ACC112 (cell line): ENCODE measurements around the gene CCDC59.
"Not testable (repeated sequence)": the region's sequence is repeated elsewhere in the genome, so short reads cannot be mapped to it uniquely, and the experiment has no call there.

Experiments used
- H2AFZ ChIP-seq: fragments of 200-600 bp; sonication (generic); one replicate; pipeline ENCODE4 v1.6.0; 2017; ENCODE audit warnings: antibody characterized with exemption, low read length; ENCODE audit not compliant: unreplicated experiment
- H3K27ac ChIP-seq: fragments of 200-600 bp; sonication (generic); 2 replicates; pipeline ENCODE4 v1.5.1; 2014; ENCODE audit warnings: low read depth, mild to moderate bottlenecking, antibody characterized with exemption, low read length, moderate library complexity
- H3K27me3 ChIP-seq: fragments of 200-600 bp; sonication (generic); 2 replicates; pipeline ENCODE4 v1.6.1; 2014; ENCODE audit warnings: mild to moderate bottlenecking, antibody characterized with exemption, low read length, moderate library complexity, mixed read lengths; ENCODE audit not compliant: insufficient read depth
- H3K36me3 ChIP-seq: fragments of 200-600 bp; sonication (generic); 2 replicates; pipeline ENCODE4 v1.6.1; 2016; ENCODE audit warnings: mild to moderate bottlenecking, antibody characterized with exemption, low read length, moderate library complexity, mixed read lengths; ENCODE audit not compliant: insufficient read depth
- H3K4me1 ChIP-seq: fragments of 200-600 bp; sonication (generic); one replicate; pipeline ENCODE4 v1.6.1; 2016; ENCODE audit warnings: low read length, mixed read lengths; ENCODE audit not compliant: insufficient read depth, unreplicated experiment, control insufficient read depth
- H3K4me3 ChIP-seq: fragments of 200-600 bp; sonication (generic); 2 replicates; pipeline ENCODE4 v1.5.1; 2014; ENCODE audit warnings: mild to moderate bottlenecking, low read depth, low read length
- H3K79me2 ChIP-seq: fragments of 200-600 bp; sonication (generic); one replicate; pipeline ENCODE4 v1.6.0; 2016; ENCODE audit warnings: low read length; ENCODE audit not compliant: control insufficient read depth, unreplicated experiment, insufficient read depth

The CCDC59 gene

GRCh38 chr12:82361461-82361915 is 3.3 kb upstream of the CCDC59 start:
- Histone ChIP-seq H3K27me3 (no peaks in the 10 kb centered on the region), H3K4me3 (no peak overlapping the region), H2AFZ (no peak overlapping the region), H3K36me3 (peaks cover under 1% of the 10 kb centered on the region; the same call in 1 of the 2 replicates), H3K4me1 (peaks cover 5% of the 10 kb centered on the region), H3K27ac (no peak overlapping the region), H3K79me2 (peaks cover 23% of the 10 kb centered on the region)

GRCh38 chr12:82360834-82361233 is 2.6 kb upstream of the CCDC59 start:
- peaks cover 30% of the 10 kb centered on the region for H3K79me2 ChIP-seq

GRCh38 chr12:82359115-82359478 is 910 bp upstream of the CCDC59 start:
- peaks cover 35% of the 10 kb centered on the region for H3K79me2 ChIP-seq
- H3K4me3 ChIP-seq = peak overlapping the region; percentile 93
- H3K27me3 ChIP-seq = no peaks in the 10 kb centered on the region
- peaks cover 14% of the 10 kb centered on the region; the same call in 1 of the 2 replicates for H3K36me3 ChIP-seq
- peak overlapping the region; percentile 99 for H2AFZ ChIP-seq
- peak overlapping the region; percentile 28; the same call in 1 of the 2 replicates for H3K27ac ChIP-seq
- H3K4me1 ChIP-seq = peaks cover 5% of the 10 kb centered on the region

More at GRCh38 chr12:82360834-82361233, 2.6 kb upstream of the CCDC59 start:
- not testable (repeated sequence) for H3K4me1 ChIP-seq, H3K36me3 ChIP-seq, H3K4me3 ChIP-seq, H2AFZ ChIP-seq, H3K27ac ChIP-seq, H3K27me3 ChIP-seq

- peak overlapping the region; percentile 77 for H2AFZ ChIP-seq
- peaks cover 35% of the 10 kb centered on the region for H3K79me2 ChIP-seq
Observed at GRCh38 chr12:82357845-82358199, 365 bp downstream of the CCDC59 start.

GRCh38 chr12:82357340-82357739 is 847 bp downstream of the CCDC59 start:
- H3K4me1 ChIP-seq = peaks cover 5% of the 10 kb centered on the region
- H3K79me2 ChIP-seq = peaks cover 35% of the 10 kb centered on the region
- peaks cover 22% of the 10 kb centered on the region; the same call in 1 of the 2 replicates for H3K36me3 ChIP-seq
- H2AFZ ChIP-seq = no peak overlapping the region
- no peak overlapping the region; the same call in 1 of the 2 replicates for H3K27ac ChIP-seq
- peak overlapping the region; percentile 93 for H3K4me3 ChIP-seq
- H3K27me3 ChIP-seq = no peaks in the 10 kb centered on the region

More at GRCh38 chr12:82357845-82358199, 365 bp downstream of the CCDC59 start:
- Histone ChIP-seq H3K4me1 (peaks cover 5% of the 10 kb centered on the region), H3K4me3 (peak overlapping the region; percentile 93), H3K27me3 (no peaks in the 10 kb centered on the region), H3K36me3 (peaks cover 22% of the 10 kb centered on the region; the same call in 1 of the 2 replicates), H3K27ac (peak overlapping the region; percentile 86)

GRCh38 chr12:82351390-82351789 is 6.8 kb downstream of the CCDC59 start:
- Histone ChIP-seq H3K4me3 (no peak overlapping the region), H3K79me2 (peaks cover 11% of the 10 kb centered on the region), H3K27ac (no peak overlapping the region), H2AFZ (no peak overlapping the region), H3K36me3 (peaks cover 24% of the 10 kb centered on the region; the same call in 1 of the 2 replicates), H3K4me1 (no peaks in the 10 kb centered on the region), H3K27me3 (no peaks in the 10 kb centered on the region)

- Histone ChIP-seq H2AFZ (no peak overlapping the region), H3K4me1 (no peaks in the 10 kb centered on the region), H3K79me2 (no peaks in the 10 kb centered on the region), H3K36me3 (peaks cover 11% of the 10 kb centered on the region; the same call in 1 of the 2 replicates), H3K27ac (no peak overlapping the region), H3K4me3 (no peak overlapping the region), H3K27me3 (no peaks in the 10 kb centered on the region)
Observed at GRCh38 chr12:82350161-82350560, 8.0 kb downstream of the CCDC59 start.

- no peaks in the 10 kb centered on the region for H3K27me3 ChIP-seq
- no peak overlapping the region for H3K4me3 ChIP-seq
- H2AFZ ChIP-seq = no peak overlapping the region
- H3K4me1 ChIP-seq = no peaks in the 10 kb centered on the region
- H3K36me3 ChIP-seq = no peaks in the 10 kb centered on the region
- H3K79me2 ChIP-seq = no peaks in the 10 kb centered on the region
- no peak overlapping the region for H3K27ac ChIP-seq
Observed at GRCh38 chr12:82329508-82329907, 28.7 kb downstream of the CCDC59 start.

- Histone ChIP-seq H3K4me3 (no peak overlapping the region), H3K27ac (no peak overlapping the region), H3K79me2 (no peaks in the 10 kb centered on the region), H3K4me1 (no peaks in the 10 kb centered on the region), H3K27me3 (no peaks in the 10 kb centered on the region), H3K36me3 (no peaks in the 10 kb centered on the region), H2AFZ (no peak overlapping the region)
Observed at GRCh38 chr12:82327861-82328260, 30.3 kb downstream of the CCDC59 start.

- H3K4me1 ChIP-seq = no peaks in the 10 kb centered on the region
- H3K36me3 ChIP-seq = no peaks in the 10 kb centered on the region
- no peaks in the 10 kb centered on the region for H3K27me3 ChIP-seq
- no peak overlapping the region for H3K4me3 ChIP-seq
- no peak overlapping the region for H3K27ac ChIP-seq
- no peaks in the 10 kb centered on the region for H3K79me2 ChIP-seq
- H2AFZ ChIP-seq = no peak overlapping the region
Observed at GRCh38 chr12:82326905-82327503, 31.2 kb downstream of the CCDC59 start.
